ENCODE measurements around the gene BPIFB4.
"Not testable (repeated sequence)": the region's sequence is repeated elsewhere in the genome, so short reads cannot be mapped to it uniquely, and the experiment has no call there.

Gene BPIFB4

GRCh38 chr20:33115501-33115900 lies 36.1 kb downstream of the BPIFB4 start:
- not testable (repeated sequence) for DNase-seq (ENCODE audit: low read depth in 4 of 4, low spot score in 1 of 4)

DNA sequence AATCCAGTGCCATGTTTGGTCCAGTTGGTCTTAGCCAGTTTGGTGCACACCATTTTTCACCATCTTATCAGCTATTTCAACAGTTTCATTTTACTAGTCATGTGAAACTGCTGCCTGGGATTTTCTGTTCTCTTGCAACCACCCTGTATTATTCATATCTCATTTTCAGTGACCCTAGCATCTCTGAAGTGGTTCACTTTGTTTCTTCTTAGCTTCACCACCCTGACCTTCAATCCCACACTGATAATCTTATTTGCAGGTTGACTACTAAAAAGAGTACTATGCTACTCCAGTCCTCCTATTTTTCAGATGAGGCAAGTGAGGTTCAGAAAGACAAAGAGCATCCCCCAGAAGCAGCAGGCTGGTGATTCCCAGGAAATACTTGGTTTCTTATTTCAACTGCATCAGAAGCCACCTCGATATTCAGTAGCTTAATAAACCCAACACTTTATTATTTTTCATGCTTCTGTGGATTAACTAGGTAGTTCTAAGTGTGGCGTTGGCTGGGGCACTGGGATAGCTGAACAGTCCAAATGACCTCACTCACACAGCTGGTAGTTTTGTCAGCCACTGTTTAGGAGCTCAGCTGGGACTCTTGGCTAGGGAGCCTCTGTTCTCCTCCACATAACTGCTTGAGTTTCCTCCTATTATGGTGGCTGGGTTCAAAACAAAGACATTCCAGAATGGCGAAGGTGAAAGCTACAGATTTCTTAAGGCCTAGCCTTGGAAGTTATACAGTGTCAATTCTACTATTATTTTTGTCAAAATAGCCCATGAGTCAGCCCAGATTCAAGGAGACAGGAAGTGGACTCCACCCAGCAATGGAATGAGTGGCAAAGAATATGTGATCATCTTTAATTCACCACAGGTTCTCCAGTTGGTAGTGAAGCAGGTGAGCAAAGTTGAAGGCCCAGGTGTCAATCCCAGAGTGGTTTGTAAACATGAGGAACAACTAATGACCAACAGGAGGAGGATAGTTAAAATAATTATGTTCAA lies 40.6 kb downstream of the BPIFB4 start:
- no peak for DNase-seq (ENCODE audit: low read depth in 4 of 4, low spot score in 1 of 4)

GRCh38 chr20:33120934-33121333 lies 41.5 kb downstream of the BPIFB4 start:
- DNase-seq (ENCODE audit: low read depth in 4 of 4, low spot score in 1 of 4), result no peak

DNA sequence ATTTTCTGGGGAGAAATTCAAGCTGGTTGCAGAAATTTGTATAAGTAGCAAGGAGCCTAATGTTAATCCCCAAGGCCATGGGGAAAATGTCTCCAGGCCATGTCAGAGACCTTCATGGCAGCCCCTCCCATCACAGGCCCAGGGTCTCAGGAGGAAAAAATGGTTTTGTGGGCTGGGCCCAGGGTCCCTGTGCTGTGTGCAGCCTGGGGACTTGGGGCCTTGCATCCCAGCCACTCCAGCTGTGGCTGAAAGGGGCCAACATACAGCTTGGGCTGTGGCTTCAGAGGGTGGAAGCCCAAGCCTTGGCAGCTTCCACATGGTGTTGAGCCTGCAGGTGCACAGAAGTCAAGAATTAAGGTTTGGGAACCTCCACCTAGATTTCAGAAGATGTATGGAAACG lies 42.9 kb downstream of the BPIFB4 start:
- not testable (repeated sequence) for DNase-seq (ENCODE audit: low read depth in 4 of 4, low spot score in 1 of 4)

DNA sequence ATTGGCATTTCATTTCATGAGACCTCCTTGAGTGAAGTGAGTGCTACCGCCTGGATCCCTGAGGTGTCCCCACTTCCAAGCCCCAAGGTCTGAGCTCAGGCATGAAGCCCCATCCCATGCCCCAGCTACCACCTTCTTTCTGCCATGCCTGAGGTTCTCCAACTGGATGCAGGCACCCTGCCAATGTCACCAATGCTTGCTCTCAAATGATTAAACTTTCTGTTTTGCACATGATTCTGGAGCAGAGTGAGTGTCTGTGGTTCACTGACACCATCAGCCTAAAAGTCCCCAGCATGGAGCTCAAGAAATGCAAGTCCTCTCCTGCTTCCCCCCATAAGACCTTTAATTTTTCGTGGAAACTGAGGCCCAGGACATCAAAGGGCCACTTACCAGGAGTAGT lies 44.8 kb downstream of the BPIFB4 start:
- no peak for DNase-seq (ENCODE audit: low read depth in 4 of 4, low spot score in 1 of 4)

- DNase-seq (ENCODE audit: low read depth in 4 of 4, low spot score in 1 of 4), result no peak
Observed at GRCh38 chr20:33124994-33125393, 45.6 kb downstream of the BPIFB4 start.

DNA sequence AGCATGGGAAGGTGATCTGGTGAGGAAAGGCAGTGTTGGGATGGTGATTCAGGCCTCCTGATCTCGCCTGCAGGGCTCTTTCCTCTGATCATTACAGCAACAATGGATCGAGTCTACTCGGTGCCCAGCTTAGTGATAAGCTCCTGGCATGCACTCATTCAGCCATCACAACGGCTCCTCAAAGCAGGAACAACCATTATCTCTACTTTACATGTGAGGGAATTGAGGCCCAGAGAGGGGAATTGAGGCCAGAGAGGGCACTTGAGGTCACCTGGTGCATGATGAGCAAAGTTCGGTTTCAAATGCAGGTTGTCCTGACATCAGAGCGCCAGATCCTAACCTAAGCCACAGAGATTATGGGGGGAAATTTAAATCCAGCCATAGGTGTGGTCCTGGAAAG lies 46.5 kb downstream of the BPIFB4 start:
- DNase-seq (ENCODE audit: low read depth in 4 of 4, low spot score in 1 of 4), result no peak

GRCh38 chr20:33127422-33128097 lies 48.1 kb downstream of the BPIFB4 start:
- DNase-seq (ENCODE audit: low read depth in 4 of 4, low spot score in 1 of 4), result no peak

DNA sequence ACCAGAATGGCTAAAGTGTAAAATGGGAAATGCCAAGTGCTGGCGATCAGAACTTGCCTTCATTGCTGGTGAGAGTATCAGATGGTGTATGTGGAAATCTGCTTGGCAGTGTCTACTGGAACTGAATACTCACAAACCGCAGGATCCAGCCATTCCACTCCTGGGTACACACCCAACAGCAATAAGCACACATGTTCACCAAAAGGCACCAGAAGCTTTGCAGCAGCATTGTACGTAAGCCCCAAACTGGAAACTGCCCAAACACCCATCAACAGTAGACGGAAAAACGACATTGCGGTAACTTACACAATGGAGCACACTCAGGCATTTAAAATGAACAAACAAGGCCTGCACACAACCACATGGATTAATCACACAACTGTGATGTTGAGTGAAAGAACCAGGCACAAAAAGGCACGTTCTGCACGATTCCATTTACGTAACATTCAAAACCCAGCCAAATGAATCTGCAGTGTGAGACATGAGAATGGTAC lies 51.2 kb downstream of the BPIFB4 start:
- no peak for DNase-seq (ENCODE audit: low read depth in 4 of 4, low spot score in 1 of 4)

- DNase-seq (ENCODE audit: low read depth in 4 of 4, low spot score in 1 of 4), result no peak
Observed at GRCh38 chr20:33131949-33132473, 52.6 kb downstream of the BPIFB4 start.

- no peak for DNase-seq (ENCODE audit: low read depth in 4 of 4, low spot score in 1 of 4)
Observed at GRCh38 chr20:33132513-33133372, 53.3 kb downstream of the BPIFB4 start.

- no peak for DNase-seq (ENCODE audit: low read depth in 4 of 4, low spot score in 1 of 4)
Observed at GRCh38 chr20:33133373-33133941, 54.0 kb downstream of the BPIFB4 start.

DNA sequence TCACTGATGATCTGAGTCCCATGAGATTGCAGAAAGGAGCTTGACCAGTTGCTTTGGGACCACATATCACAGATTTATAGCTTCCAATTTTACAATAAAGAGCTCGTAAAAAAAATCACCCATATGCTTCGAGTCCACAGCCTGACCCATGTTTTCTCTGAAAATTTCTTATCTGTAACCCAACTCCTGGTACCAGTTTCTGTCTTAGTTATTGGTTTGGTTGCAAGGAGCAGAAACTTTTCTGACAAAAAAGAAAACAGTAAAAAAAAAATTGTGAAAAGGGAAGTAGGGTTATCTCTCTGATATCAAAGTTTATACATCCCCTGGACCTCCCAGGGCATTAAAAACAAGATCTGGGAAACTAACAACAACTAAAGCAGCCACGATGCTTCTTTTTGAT lies 57.8 kb downstream of the BPIFB4 start:
- DNase-seq (ENCODE audit: low read depth in 4 of 4, low spot score in 1 of 4), result no peak

- no peak for DNase-seq (ENCODE audit: low read depth in 4 of 4, low spot score in 1 of 4)
Observed at GRCh38 chr20:33139467-33139866, 60.0 kb downstream of the BPIFB4 start.

GRCh38 chr20:33145521-33145920 lies 66.1 kb downstream of the BPIFB4 start:
- DNase-seq (ENCODE audit: low read depth in 4 of 4, low spot score in 1 of 4), result no peak

DNA sequence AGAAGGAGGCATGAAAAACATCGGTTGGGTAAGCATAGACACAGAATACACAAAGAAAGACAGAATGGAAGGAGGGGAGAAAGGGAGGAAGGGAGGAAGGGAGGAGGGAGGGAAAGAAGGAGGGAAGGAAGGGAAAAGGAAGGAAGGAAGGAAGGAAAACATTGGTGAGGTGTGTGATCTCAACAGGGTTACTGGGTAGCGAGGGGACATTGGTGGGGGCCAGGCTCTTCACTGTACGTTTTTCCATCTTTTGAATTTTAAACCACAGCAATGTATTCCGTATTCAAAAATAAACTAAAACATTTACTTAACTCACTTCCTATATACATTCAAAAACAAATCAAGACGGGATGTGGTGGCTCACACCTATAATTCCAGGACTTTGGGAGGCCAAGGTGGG lies 67.9 kb downstream of the BPIFB4 start:
- DNase-seq (ENCODE audit: low read depth in 4 of 4, low spot score in 1 of 4), result no peak

DNA sequence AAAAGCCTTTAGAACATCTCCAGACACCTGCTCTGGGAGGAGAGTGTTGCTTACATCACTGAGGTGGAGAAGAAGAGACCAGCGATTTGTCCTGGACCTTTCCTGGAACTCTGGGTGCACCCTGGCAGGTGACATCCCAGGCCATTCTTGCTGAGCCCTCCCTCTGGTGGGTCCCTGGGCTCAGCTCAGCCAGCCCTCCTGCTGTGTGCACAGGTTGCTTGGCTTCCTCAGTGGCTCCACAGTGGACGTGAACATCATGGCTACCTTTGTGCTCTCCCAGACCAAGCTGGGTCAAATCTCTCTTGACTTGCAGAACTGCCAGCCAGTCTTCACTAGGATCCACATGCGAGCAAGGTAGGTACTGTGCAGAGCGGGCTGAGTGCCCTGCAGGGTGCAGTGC lies 68.6 kb downstream of the BPIFB4 start:
- no peak for DNase-seq (ENCODE audit: low read depth in 4 of 4, low spot score in 1 of 4)

DNA sequence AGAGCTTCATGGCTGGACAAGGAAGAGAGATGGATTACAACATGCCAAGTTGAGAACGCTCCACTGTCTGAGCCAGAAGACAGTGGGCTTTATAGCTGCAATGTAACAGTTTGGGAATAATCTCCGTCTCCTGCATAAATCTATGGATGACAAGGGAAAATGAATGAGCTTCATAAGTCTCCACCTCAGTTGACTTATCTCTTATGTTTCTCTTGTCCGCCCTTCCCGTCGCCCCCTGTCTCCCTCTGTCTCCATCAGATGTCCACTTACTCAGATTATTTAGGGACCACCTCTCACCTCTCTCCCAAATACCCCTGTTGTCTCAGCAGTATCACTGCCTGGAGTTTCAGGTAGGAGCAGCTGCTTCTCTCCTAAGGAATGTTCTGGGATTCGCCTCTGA lies 74.8 kb downstream of the BPIFB4 start:
- DNase-seq (ENCODE audit: low read depth in 4 of 4, low spot score in 1 of 4), result no peak

- DNase-seq (ENCODE audit: low read depth in 4 of 4, low spot score in 1 of 4), result no peak
Observed at GRCh38 chr20:33158637-33159385, 79.4 kb downstream of the BPIFB4 start.

DNA sequence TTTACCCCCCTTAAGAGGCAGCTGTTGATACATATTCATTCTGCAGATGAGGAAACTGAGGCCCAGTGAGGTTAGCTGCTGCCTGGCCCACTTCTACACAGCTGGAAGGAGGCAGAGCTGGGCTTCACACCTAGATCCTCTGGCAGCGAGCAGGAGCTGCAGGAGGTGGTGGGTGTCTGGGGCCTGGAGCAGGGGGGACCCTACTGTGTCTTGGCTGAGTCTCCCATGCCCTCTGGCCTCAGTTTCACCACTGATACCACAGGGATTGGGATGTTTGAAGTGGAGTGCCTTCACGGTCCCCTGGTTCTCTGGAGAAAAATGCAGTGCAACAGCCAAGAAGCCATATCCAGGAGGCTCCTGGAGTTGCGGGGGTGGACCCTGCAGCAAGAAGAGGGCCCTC lies 80.3 kb downstream of the BPIFB4 start:
- no peak for DNase-seq (ENCODE audit: low read depth in 4 of 4, low spot score in 1 of 4)
